ENCODE measurements around the gene WDR36. TPM values are rescaled to one million over a fixed set of nuclear protein-coding genes. Genes with fewer than 3 reads are reported as not detected.

Gene WDR36
- 14.4 TPM for polyA plus RNA-seq (2013, experiment 1 of 2; ENCODE audit: insufficient read length)
- 15.5 TPM for polyA plus RNA-seq (2013, experiment 2 of 2; ENCODE audit: insufficient read length)

GRCh38 chr5:111092062-111092853 lies at the start of gene WDR36:
WDR36 (plus strand) TSS chr5:111092348; CDS start chr5:111092457, 109 bp downstream.
- DNase-seq: peak; percentile 94

- peak; percentile 86 for DNase-seq
These were observed 48.2 kb upstream of the WDR36 start for GRCh38 chr5:111043712-111044506.

- no peak for DNase-seq
These were observed 34.1 kb upstream of the WDR36 start for GRCh38 chr5:111058064-111058463.

- DNase-seq: no peak
These were observed 32.0 kb upstream of the WDR36 start for GRCh38 chr5:111060169-111060568.

GRCh38 chr5:111061618-111062017 lies 30.5 kb upstream of the WDR36 start:
- DNase-seq: no peak

- no peak for DNase-seq
These were observed 28.3 kb upstream of the WDR36 start for GRCh38 chr5:111063709-111064322.

- DNase-seq: no peak
These were observed 25.7 kb upstream of the WDR36 start for GRCh38 chr5:111066261-111066938.

- no peak for DNase-seq
These were observed 23.9 kb upstream of the WDR36 start for GRCh38 chr5:111068213-111068612.

- peak; percentile 80 for DNase-seq
These were observed 22.3 kb upstream of the WDR36 start for GRCh38 chr5:111069839-111070238.

- DNase-seq: peak; percentile 31
These were observed 21.6 kb upstream of the WDR36 start for GRCh38 chr5:111070272-111071134.

GRCh38 chr5:111071413-111071812 lies 20.7 kb upstream of the WDR36 start, which contains the start of gene TSLP:
TSLP (plus strand) TSS chr5:111071713; CDS start chr5:111071891, 178 bp downstream.
- DNase-seq: no peak

- peak; percentile 53 for DNase-seq
These were observed 19.0 kb upstream of the WDR36 start for GRCh38 chr5:111072949-111073682.

- no peak for DNase-seq
These were observed 17.9 kb upstream of the WDR36 start for GRCh38 chr5:111074244-111074643.

- DNase-seq: peak; percentile 91
These were observed 16.6 kb upstream of the WDR36 start for GRCh38 chr5:111075520-111075919.

GRCh38 chr5:111076091-111076490 lies 16.1 kb upstream of the WDR36 start:
- DNase-seq: no peak

GRCh38 chr5:111077678-111078077 lies 14.5 kb upstream of the WDR36 start:
- no peak for DNase-seq

GRCh38 chr5:111079846-111080245 lies 12.3 kb upstream of the WDR36 start:
- DNase-seq: no peak

- DNase-seq: no peak
These were observed 8.8 kb upstream of the WDR36 start for GRCh38 chr5:111083323-111083722.

GRCh38 chr5:111095982-111096381 lies 3.8 kb downstream of the WDR36 start:
- no peak for DNase-seq

- no peak for DNase-seq
These were observed 7.1 kb downstream of the WDR36 start for GRCh38 chr5:111099058-111099778.

Measured in fibroblast of skin of scalp (primary cell).